Measurements from ENCODE around the gene KDM4B.
A peak's percentile ranks its signal among the peaks of the same experiment; 100 is the strongest.
"Not testable (repeated sequence)": the region's sequence is repeated elsewhere in the genome, so short reads cannot be mapped to it uniquely, and the experiment has no call there.

The KDM4B gene

DNA sequence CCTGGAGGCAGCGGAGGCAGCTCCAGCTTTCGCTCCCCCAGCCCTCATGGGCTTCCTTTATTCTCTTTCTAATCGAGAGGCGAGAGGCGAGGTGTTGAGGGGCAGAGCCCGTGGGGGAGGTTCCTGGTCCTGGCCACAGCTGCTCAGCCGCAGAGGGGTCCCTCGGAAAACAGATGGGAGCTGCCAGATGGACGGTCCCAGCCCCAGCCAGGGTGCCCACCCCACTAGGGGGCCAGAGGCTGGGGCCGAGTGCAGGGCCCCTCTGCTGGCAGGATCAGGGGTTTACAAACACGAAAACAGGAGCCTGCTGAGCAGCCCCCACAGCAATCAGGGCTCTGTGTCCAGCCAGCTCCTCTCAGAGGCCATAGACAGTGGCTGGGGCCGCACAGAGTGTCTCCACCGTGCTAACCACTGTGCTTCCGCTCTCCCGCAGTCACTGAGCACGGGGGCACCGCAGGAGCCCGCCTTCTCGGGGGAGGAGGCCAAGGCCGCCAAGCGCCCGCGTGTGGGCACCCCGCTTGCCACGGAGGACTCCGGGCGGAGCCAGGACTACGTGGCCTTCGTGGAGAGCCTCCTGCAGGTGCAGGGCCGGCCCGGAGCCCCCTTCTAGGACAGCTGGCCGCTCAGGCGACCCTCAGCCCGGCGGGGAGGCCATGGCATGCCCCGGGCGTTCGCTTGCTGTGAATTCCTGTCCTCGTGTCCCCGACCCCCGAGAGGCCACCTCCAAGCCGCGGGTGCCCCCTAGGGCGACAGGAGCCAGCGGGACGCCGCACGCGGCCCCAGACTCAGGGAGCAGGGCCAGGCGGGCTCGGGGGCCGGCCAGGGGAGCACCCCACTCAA lies 182.2 kb downstream of the KDM4B start:
- DNase-seq (ENCODE audit: low spot score) = no peak

GRCh38 chr19:5152013-5152763 lies 183.3 kb downstream of the KDM4B start:
- DNase-seq (ENCODE audit: low spot score) = no peak

DNA sequence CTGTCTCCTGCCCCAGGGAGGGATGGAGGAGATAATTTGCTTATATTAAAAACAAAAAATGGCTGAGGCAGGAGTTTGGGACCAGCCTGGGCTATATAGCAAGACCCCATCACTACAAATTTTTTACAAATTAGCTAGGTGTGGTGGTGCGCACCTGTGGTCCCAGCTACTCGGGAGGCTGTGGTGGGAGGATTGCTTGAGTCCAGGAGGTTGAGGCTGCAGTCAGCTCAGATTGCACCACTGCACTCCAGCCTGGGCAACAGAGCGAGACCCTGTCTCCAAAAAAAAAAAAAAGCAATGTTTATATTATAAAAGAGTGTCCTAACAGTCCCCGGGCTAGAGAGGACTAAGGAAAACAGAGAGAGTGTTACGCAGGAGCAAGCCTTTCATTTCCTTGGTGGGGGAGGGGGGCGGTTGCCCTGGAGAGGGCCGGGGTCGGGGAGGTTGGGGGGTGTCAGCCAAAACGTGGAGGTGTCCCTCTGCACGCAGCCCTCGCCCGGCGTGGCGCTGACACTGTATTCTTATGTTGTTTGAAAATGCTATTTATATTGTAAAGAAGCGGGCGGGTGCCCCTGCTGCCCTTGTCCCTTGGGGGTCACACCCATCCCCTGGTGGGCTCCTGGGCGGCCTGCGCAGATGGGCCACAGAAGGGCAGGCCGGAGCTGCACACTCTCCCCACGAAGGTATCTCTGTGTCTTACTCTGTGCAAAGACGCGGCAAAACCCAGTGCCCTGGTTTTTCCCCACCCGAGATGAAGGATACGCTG lies 184.0 kb downstream of the KDM4B start:
- no peak for DNase-seq (ENCODE audit: low spot score)

DNA sequence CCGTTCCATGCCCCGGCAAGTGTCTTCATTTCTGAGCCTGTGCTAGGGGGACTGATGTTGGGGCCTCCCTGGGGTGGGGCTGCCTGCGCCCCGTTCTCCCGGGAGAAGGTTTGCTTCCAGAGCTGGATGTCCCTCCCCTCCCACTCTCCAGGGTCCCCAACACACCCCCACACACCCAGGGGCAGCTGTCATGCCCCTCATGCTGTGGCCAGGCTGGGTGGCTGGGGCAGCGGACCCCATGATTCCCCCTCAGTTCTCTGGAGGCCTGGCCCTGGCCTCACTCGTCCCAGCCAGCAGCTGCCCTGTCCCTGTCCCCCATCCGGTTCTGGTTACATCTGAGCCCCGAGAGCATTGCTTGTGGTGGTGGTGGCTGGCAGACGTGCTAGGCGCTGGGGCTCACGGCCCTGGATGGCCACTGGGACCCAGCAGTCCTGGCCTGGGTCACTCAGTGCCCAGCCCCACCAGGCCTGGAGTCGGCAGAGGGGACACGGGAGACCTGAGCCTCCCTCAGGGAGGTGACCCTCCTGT lies 184.8 kb downstream of the KDM4B start:
- DNase-seq (ENCODE audit: low spot score) = no peak

DNA sequence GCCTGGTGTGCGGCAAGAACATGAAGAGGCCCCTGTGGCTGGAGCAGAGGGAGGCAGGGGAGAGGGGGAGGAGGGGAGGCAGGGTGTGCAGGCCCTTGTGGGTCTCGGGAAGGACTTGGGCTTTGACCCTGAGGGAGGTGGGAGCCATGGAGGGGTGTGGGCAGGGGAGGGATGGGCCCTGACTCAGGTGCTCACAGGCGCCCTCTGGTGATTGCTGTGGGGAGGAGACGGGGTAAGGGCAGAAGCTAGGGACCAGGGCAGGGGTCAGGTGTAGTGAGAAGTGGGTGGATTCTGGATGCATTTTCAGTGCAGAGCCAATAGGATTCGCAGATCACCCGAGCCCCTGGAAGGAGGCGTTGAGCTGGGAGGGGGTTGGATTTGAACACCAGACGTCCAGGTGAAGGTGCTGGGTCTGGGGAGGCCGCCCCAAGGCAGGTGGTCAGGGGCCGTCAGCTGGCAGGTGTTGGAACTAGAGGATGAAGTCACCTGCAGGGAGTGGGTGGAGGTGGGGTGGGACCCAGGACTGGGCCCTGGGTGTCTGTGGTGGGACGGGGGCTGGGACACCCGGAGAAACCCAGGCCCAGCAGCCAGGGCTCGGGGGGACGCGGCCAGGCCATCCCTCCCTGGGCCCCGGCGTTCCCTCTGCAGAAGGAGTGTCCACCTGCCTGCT lies 185.4 kb downstream of the KDM4B start:
- peak; percentile 48 for DNase-seq (ENCODE audit: low spot score)

DNA sequence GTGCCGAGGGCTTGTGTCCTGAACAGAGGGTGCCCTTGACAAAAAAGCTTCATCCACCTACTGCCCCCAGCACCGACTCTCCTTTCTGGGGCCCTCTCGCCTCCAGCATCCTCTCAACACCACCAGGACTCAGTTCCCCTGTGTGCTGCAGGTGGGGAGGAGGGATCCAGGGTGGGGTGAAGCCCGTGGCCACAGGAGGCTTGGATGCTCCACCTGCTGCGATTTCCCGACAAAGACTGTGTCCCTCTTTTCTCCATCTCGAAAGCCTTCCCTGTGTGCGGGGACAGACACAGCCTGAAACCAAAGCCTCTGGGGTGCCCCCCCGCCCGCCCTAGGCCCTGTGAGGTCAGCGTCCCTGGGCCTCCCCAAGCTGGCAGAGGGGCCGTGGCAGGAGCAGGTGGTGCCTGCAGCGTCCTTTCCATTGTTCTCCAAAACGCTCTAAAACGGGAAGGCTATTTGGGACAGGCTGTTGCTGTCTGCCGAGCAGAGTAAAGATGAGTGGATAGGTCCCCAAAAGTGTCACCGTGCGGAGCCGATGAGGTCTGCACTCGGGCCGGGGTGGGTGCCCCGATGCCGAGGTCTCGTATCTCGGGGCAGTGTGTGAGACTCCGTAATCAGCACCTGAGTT lies 186.0 kb downstream of the KDM4B start:
- no peak for DNase-seq (ENCODE audit: low spot score)

GRCh38 chr19:5155586-5156210 lies 186.8 kb downstream of the KDM4B start:
- no peak for DNase-seq (ENCODE audit: low spot score)

DNA sequence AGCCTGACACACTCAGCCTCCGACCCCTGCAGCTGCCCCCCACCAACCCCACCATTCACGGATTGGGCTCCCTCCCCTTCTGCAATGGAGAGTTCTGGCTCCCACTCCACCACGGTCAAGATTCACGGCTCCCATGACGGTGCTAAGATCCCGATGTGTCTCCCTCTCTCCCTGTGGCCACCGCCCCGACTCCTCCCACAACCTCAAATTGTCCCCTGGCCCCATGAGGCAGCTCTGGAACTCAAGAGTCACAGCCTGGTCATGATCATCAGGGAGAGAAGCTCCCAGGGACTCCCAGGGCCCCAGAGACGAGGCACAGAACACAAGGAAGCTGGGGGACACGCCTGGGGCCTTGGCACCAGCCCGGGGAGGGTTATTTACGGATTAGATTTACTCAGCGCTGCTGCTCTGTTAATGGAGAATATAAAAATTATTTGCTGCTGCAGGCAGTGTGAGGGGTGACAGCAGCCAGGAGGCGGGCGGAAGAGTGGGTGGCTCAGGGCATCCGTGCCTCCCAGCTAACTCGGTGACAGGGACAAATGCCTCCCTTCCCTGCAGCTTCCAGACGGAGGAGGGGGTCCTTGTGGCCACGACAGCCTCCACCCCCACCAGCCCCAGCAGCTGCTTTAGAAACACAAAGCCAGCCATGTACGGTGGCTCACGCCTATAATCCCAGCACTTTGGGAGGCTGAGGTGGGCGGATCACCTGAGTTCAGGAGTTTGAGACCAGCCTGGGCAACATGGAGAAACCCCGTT lies 187.5 kb downstream of the KDM4B start:
- DNase-seq (ENCODE audit: low spot score) = no peak

- DNase-seq (ENCODE audit: low spot score) = no peak
These were observed 188.3 kb downstream of the KDM4B start for GRCh38 chr19:5157186-5157585.

- DNase-seq (ENCODE audit: low spot score) = not testable (repeated sequence)
These were observed 189.7 kb downstream of the KDM4B start for GRCh38 chr19:5158549-5159134.

DNA sequence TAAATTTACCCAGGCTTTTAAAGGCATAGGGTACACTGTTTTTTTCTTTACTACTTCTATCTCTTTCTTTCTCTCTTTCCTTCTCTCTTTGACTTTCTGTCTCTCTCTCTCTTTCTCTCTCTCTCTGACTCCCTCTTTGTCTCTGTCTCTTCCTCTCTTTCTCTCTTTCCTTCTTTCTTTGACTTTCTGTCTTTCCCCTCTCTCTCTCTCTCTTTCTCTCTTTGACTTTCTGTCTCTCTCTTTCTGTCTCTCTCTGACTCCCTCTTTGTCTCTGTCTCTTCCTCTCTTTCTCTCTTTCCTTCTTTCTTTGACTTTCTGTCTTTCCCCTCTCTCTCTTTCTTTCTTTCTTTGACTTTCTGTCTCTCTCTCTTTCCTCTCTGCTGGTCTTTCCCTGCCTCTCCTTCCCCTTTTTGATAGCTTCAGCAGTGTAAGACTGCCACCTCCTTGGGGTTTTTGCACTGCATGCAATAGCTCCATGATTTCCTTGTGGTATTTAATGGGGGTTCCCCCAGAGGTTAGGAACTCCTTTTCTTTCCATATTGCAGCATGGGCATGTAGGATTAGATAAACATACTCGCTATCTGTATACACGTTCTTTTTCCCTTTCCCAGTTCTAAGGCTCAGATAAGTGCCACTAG lies 191.4 kb downstream of the KDM4B start:
- DNase-seq (ENCODE audit: low spot score) = not testable (repeated sequence)

GRCh38 chr19:5164845-5165696 lies 196.2 kb downstream of the KDM4B start:
- DNase-seq (ENCODE audit: low spot score) = not testable (repeated sequence)

DNA sequence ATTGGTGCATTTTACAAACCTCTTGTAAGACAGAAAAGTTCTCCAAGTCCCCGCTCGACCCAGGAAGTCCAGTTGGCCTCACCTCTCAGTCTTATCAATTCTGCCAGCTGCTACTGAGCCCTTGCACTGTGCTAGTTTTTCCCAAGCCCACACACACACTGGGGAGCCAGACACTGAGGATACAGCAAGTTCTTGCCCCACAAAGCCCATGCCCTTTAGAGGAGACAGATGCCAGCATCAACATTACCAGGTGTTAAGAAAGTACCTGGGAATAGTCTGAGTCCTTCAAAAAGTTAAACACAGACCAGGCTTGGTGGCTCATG lies 196.7 kb downstream of the KDM4B start:
- no peak for DNase-seq (ENCODE audit: low spot score)

- peak; percentile 62 for DNase-seq (ENCODE audit: low spot score)
These were observed 197.3 kb downstream of the KDM4B start for GRCh38 chr19:5166262-5166661.

- no peak for DNase-seq (ENCODE audit: low spot score)
These were observed 201.4 kb downstream of the KDM4B start for GRCh38 chr19:5170329-5170745.

DNA sequence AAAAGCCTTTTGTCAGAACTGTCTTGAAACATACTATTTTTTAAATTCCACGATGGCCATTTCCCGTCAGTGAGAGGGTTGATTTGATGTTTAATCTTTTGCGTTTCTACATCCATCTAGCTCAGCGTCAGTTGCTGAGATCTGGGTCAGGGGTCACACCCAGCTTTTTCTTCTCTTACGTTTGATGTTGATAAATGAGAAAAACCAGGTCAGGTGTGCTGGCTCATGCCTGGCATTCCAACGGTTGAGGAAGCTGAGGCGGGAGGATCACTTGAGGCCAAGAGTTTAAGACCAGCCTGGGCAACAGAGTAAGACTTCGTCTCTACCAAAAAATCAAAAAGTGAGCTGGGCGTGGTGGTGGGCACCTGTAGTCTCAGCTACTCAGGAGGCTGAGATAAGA lies 202.8 kb downstream of the KDM4B start:
- no peak for DNase-seq (ENCODE audit: low spot score)

- peak; percentile 93 for DNase-seq (ENCODE audit: low spot score)
These were observed 204.1 kb downstream of the KDM4B start for GRCh38 chr19:5172859-5173630.

GRCh38 chr19:5173993-5174392 lies 205.1 kb downstream of the KDM4B start:
- no peak for DNase-seq (ENCODE audit: low spot score)
